Pancreas (tissue), 10 donors: ENCODE measurements around the gene BANP. TPM values are rescaled to one million over a fixed set of nuclear protein-coding genes. Genes with fewer than 3 reads are reported as not detected.

Source experiments
- ATAC-seq, 4 donors: fragments of 200-7000 bp; cut with Tn5 transposase; one replicate each; pipeline versions ENCODE4 v1.8.0 to v1.9.1; 2020; ENCODE audit warnings: mild to moderate bottlenecking in 4 of 4, moderate library complexity in 4 of 4
- DNase-seq, 6 donors: peaks; one replicate each; pipeline ENCODE4 v3.0.0-alpha.2; 2020
- FAIRE-seq: peaks from 2 replicates; lab custom pipeline; 2012; peaks lifted over from hg19 to GRCh38; lab: Jason Lieb, UNC
- H3K27ac ChIP-seq, 4 donors: fragments of 200-600 bp; sonication (generic); 1 replicate in 3 of 4; 2 replicates in 1 of 4; pipeline versions ENCODE4 v1.5.0 to v1.8.0; 2020
- H3K27me3 ChIP-seq, 4 donors: fragments of 200-600 bp; one replicate each; pipeline ENCODE4 v1.8.0; 2021
- H3K36me3 ChIP-seq, 3 donors: fragments of 200-600 bp; sonication (generic) in 1 of 3; one replicate each; pipeline versions ENCODE4 v1.5.0 to v1.8.0; 2020 to 2021
- H3K4me1 ChIP-seq, 3 donors: fragments of 200-600 bp; one replicate each; pipeline ENCODE4 v1.8.0; 2021
- H3K4me3 ChIP-seq, 4 donors: fragments of 200-600 bp; sonication (generic) in 2 of 4; one replicate each; pipeline versions ENCODE4 v1.5.0 to v1.8.0; 2020 to 2021
- H3K9me3 ChIP-seq, 4 donors: fragments of 200-600 bp; one replicate each; pipeline ENCODE4 v1.8.0; 2021
- WGBS, 2 donors: extraction: QIAGEN DNeasy Blood & Tissue Kit; methylation state at CpG; one replicate each; pipeline ENCODE4 v1.1.7; 2013; 5-methylcytosine and 5-hydroxymethylcytosine counted together
- intact Hi-C, 3 donors: fragments of 100-400 bp; cut with DNase I; formaldehyde crosslinking; loops; one replicate each; pipeline versions ENCODE4 v1.11.1 to v1.14.2; 2022
- polyA plus RNA-seq, 2 donors: library from polyadenylated mRNA; stranded (reverse); fragments of 200-250 nt; gene quantifications; one replicate each; pipeline ENCODE4 v1.2.3, GENCODE V29; 2013
- total RNA-seq, 6 donors: library from RNA; stranded (reverse); fragmentation: NEBNext Ultra II Directional in 4 of 6; extraction: Animal tissue kit (Norgen Biotek cat#: 25700) in 4 of 6; gene quantifications; one replicate each; pipeline versions ENCODE4 v1.2.1 to v1.2.4, GENCODE V29; 2021 to 2023
- TF ChIP-seq, protein P1 (sequence below), 4 donors: fragments of 200-600 bp; sonication (generic) in 3 of 4; IDR thresholded peaks; one replicate each; pipeline versions ENCODE4 v1.5.0 to v1.8.0; 2021; ENCODE audit warnings: antibody characterized with exemption in 4 of 4
- donor health status: healthy with polysubstance abuse.
- donor health status: DM: no; HTN: no; CAD: no; lungs with moderate emphysema.
- donor health status: DM: no; HTN: no; CAD: no.
- donor health status: control.
- donor health status: control.
- donor health status: Bipolar disorder and iron deficiency.
- donor health status: DM: yes; HTN: yes; CAD: no.
- donor health status: DM: no; HTN: no; CAD: no.
- donor health status: DM: no; HTN: no; CAD: no.
- donor health status: DM: yes; HTN: yes; CAD: no.

The BANP gene
- total and polyA plus RNA-seq, 8 donors = 6.1 to 17.8 (median 13.4) TPM

DNA sequence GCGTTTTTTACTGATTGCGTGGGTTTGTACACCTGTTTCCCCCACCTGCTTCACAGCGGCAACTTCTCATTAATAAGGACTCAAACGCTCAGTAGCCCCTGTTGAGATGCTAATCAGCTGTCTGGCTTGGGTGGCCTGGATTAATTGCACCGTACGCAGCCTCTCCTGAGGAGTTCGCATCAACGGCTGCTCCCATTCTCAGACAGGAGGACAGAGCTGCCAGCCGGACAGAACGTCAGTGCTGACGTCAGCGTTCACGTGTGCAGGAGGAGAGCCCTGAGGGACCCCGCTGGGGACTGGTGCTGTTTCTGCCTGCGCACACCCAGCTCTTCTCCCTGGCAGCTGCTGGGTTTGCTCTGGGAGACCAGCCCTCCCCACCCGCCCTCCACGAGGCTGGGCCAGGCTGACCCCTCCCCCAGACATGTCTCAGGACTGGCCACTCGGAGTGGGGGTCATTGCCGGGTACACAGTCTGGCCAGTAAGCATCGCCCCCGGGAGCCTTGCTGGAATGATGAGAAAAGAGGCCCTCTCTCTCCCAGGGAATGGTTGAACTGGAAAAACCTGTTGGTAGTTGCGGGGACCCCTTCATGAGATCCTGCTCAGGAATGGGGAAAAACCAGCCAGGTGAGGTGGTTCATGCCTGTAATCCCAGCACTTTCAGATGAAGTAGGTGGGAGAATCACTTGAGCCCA, 5.7 kb upstream of the BANP start:
- TF ChIP-seq, protein P1, sequence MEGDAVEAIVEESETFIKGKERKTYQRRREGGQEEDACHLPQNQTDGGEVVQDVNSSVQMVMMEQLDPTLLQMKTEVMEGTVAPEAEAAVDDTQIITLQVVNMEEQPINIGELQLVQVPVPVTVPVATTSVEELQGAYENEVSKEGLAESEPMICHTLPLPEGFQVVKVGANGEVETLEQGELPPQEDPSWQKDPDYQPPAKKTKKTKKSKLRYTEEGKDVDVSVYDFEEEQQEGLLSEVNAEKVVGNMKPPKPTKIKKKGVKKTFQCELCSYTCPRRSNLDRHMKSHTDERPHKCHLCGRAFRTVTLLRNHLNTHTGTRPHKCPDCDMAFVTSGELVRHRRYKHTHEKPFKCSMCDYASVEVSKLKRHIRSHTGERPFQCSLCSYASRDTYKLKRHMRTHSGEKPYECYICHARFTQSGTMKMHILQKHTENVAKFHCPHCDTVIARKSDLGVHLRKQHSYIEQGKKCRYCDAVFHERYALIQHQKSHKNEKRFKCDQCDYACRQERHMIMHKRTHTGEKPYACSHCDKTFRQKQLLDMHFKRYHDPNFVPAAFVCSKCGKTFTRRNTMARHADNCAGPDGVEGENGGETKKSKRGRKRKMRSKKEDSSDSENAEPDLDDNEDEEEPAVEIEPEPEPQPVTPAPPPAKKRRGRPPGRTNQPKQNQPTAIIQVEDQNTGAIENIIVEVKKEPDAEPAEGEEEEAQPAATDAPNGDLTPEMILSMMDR (IDR thresholded peaks at IDR 0.05) = no peak
- no peaks in the 10 kb centered on the region for H3K9me3 ChIP-seq
- DNase-seq (peak; percentile 82 to 91 (median 87)), ATAC-seq (peak; percentile 87 to 91 (median 90)), FAIRE-seq (no peak)
- peak overlapping the region; percentile 75 to 86 (median 85) for H3K27ac ChIP-seq
- 4 to 6% methylated on average over 22 of the region's 22 CpGs for WGBS, 2 donors
- H3K36me3 ChIP-seq = no peaks in the 10 kb centered on the region
- H3K4me1 ChIP-seq = peaks cover 0 to 9% (median 0%) of the 10 kb centered on the region in 3 donors
- intact Hi-C loops = no loop called here
- H3K4me3 ChIP-seq = peak overlapping the region in 2 of 4 donors; percentile 17 to 42
- H3K27me3 ChIP-seq = no peaks in the 10 kb centered on the region

DNA sequence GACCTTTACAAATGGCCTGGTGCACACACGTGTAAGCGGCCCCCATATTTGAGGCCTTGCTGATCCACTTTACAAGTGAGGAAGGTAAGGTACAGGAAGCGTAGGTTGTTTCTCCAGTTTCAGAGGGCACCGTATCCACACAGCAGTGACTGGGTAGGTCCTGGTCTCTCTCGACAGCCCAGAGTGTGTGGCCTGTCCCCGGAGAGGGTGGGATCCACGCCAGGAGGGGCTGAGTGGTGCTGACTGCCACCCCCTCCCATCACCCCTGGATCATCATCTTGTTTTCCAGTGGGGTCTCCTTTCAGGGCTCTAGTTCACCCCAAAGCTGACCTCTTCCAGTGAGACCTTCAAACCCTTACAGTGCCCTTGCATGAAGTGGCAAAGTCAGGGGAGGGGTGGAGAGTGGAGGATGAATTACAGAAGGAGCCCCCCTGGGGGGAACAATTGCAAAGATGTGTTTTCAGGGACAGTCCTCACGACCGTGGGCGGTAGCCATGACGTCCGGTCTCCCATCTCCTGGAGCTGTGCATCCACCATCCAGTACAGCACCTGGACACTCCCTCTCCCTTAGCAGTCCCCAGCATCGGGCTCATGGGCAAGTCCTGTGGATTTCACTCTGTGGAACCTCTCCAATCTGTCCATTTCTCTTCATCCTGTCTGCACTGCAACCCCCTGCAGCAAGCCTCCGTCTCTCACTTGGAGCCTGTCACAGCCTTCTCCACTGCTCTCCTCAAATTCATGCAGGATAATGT, 4.5 kb upstream of the BANP start:
- Histone ChIP-seq H3K4me3 (no peak overlapping the region), H3K4me1 (peaks cover 0 to 9% (median 0%) of the 10 kb centered on the region in 3 donors), H3K27ac (no peak overlapping the region), H3K9me3 (no peaks in the 10 kb centered on the region), H3K36me3 (no peaks in the 10 kb centered on the region), H3K27me3 (no peaks in the 10 kb centered on the region)
- no peak for ATAC-seq
- 88% methylated on average over 14 of the region's 14 CpGs for whole genome bisulfite sequencing, 2 donors
- TF ChIP-seq, protein P1 (IDR thresholded peaks at IDR 0.05) = no peak
- intact Hi-C loops = no loop called here
- FAIRE-seq = no peak
- DNase-seq = peak in 2 of 6 donors; percentile 58 to 64

GRCh38 chr16:87947356-87948118, 3.7 kb upstream of the BANP start:
- H3K27ac ChIP-seq = peak overlapping the region in 2 of 4 donors; percentile 52 to 59
- intact Hi-C loops = no loop called here

GRCh38 chr16:87948119-87948545, 3.1 kb upstream of the BANP start:
- TF ChIP-seq, protein P1 (IDR thresholded peaks at IDR 0.05) = no peak
- H3K4me1 ChIP-seq = peaks cover 0 to 19% (median 7%) of the 10 kb centered on the region in 3 donors
- H3K9me3 ChIP-seq = no peaks in the 10 kb centered on the region
- FAIRE-seq (no peak), ATAC-seq (no peak), DNase-seq (peak in 2 of 6 donors; percentile 15 to 50)
- no peak overlapping the region for H3K4me3 ChIP-seq
- WGBS, 2 donors = 61 to 62% methylated on average over 12 of the region's 12 CpGs
- H3K36me3 ChIP-seq = no peaks in the 10 kb centered on the region
- intact Hi-C loops = no loop called here
- H3K27me3 ChIP-seq = no peaks in the 10 kb centered on the region
- H3K27ac ChIP-seq = peak overlapping the region in 2 of 4 donors; percentile 52 to 59

More at GRCh38 chr16:87947356-87948118, 3.7 kb upstream of the BANP start:
- ATAC-seq (no peak), FAIRE-seq (no peak), DNase-seq (peak in 2 of 6 donors; percentile 32 to 35)
- no peak overlapping the region for H3K4me3 ChIP-seq
- no peaks in the 10 kb centered on the region for H3K27me3 ChIP-seq
- peaks cover 0 to 13% (median 3%) of the 10 kb centered on the region in 3 donors for H3K4me1 ChIP-seq
- TF ChIP-seq, protein P1 (IDR thresholded peaks at IDR 0.05) = no peak
- H3K36me3 ChIP-seq = no peaks in the 10 kb centered on the region
- H3K9me3 ChIP-seq = no peaks in the 10 kb centered on the region
- 89 to 92% methylated on average over 22 of the region's 22 CpGs for WGBS, 2 donors
